ENCODE data around the gene KBTBD4. TPM values are rescaled to one million over a fixed set of nuclear protein-coding genes. Genes with fewer than 3 reads are reported as not detected.

Gene KBTBD4
- total and polyA plus RNA-seq, 2 donors (not counting 1 experiment from before 2014, with no cell fraction given) = 8.6 to 20.3 TPM

GRCh38 chr11:47595029-47595428 is 16.3 kb upstream of the KBTBD4 start:
- H3K9me3 ChIP-seq (ENCODE audit: control extremely low read depth in 1 of 3, control insufficient read depth in 2 of 3, insufficient read depth in 1 of 3, low read length in 2 of 3) = no peaks in the 10 kb centered on the region
- H2AFZ ChIP-seq (ENCODE audit: insufficient read depth, low read depth, low read length, poor library complexity, severe bottlenecking) = no peak overlapping the region
- 87% methylated on average over 7 of the region's 7 CpGs for WGBS (ENCODE audit: insufficient coverage)
- intact Hi-C loops (cut with micrococcal nuclease) = no loop called here
- H3K27ac Mint-ChIP-seq = no peak overlapping the region
- CTCF ChIA-PET = interaction anchor here (1.4 kb wide), 1 partner anchor 10 kb away, joined by 3 read pairs; no protein-coding TSS in a partner anchor
- H3K36me3 ChIP-seq (replicated peaks in 1 of 2; ENCODE audit: control extremely low read depth in 1 of 2, control insufficient read depth in 1 of 2, extremely low read depth in 1 of 2, insufficient read depth in 2 of 2, low read length in 1 of 2) = no peaks in the 10 kb centered on the region
- no peaks in the 10 kb centered on the region for H4K20me1 ChIP-seq (ENCODE audit: control insufficient read depth, insufficient read depth, low read length, poor library complexity, severe bottlenecking)
- H3K4me3 Mint-ChIP-seq = no peak overlapping the region
- peaks cover 15% of the 10 kb centered on the region in 2 donors for H3K4me1 ChIP-seq (ENCODE audit: control insufficient read depth in 2 of 2, insufficient read depth in 2 of 2, low read length in 2 of 2)
- H3K27me3 Mint-ChIP-seq = peaks cover 42% of the 10 kb centered on the region
- H3K4me3 ChIP-seq (ENCODE audit: control extremely low read depth in 1 of 5, extremely low read depth in 1 of 5, insufficient read depth in 1 of 5, low read depth in 2 of 5, low read length in 4 of 5) = no peak overlapping the region
- peaks cover 9% of the 10 kb centered on the region for H3K4me1 Mint-ChIP-seq
- DNase-seq (no peak), ATAC-seq (ENCODE audit: low read depth) (no peak)
- TF ChIP-seq EZH2 (IDR thresholded peaks at IDR 0.05; ENCODE audit: borderline replicate concordance, insufficient read depth, low read depth, low read length, poor library complexity, severe bottlenecking) = no peak
- no peak for TF ChIP-seq CTCF (IDR thresholded peaks at IDR 0.05)
- H3K9ac ChIP-seq (ENCODE audit: low read length) = no peak overlapping the region
- POLR2A ChIA-PET = no interaction called here
- H3K27me3 ChIP-seq (replicated peaks in 1 of 4; ENCODE audit: control extremely low read depth in 1 of 4, control insufficient read depth in 3 of 4, insufficient read depth in 4 of 4, low read length in 3 of 4) = peaks cover 0 to 40% (median 20%) of the 10 kb centered on the region in 4 experiments
- no peaks in the 10 kb centered on the region for H3K79me2 ChIP-seq (ENCODE audit: control insufficient read depth, insufficient read depth, low read length)
- no peaks in the 10 kb centered on the region for H3K9me3 Mint-ChIP-seq (ENCODE audit: insufficient read depth)
- no peak overlapping the region for H3K27ac ChIP-seq (ENCODE audit: low read length in 2 of 2)
- no peak overlapping the region for H3K4me2 ChIP-seq (replicated peaks; ENCODE audit: low read depth, low read length, poor library complexity, severe bottlenecking)

- POLR2A ChIA-PET = interaction anchor here (0.6 kb wide), 1 partner anchor 28 kb away, joined by 4 read pairs; no protein-coding TSS in a partner anchor
- ATAC-seq (ENCODE audit: low read depth) = no peak
- H3K4me3 Mint-ChIP-seq = peak within 1 kb of the TSS; percentile 32
Observed at GRCh38 chr11:47593934-47594855, 15.4 kb upstream of the KBTBD4 start, which contains the start of gene C1QTNF4. TSS of gene C1QTNF4 (minus strand) at chr11:47594411. CDS start at chr11:47590810, 3,601 bp downstream.

More at GRCh38 chr11:47593934-47594855, 15.4 kb upstream of the KBTBD4 start, which contains the start of gene C1QTNF4:
- Histone ChIP-seq H3K27me3 (replicated peaks in 1 of 4; ENCODE audit: control extremely low read depth in 1 of 4, control insufficient read depth in 3 of 4, insufficient read depth in 4 of 4, low read length in 3 of 4) (peaks cover 0 to 40% (median 20%) of the 10 kb centered on the region in 4 experiments), H3K9ac (ENCODE audit: low read length) (peak within 1 kb of the TSS; percentile 11), H3K4me1 (ENCODE audit: control insufficient read depth in 2 of 2, insufficient read depth in 2 of 2, low read length in 2 of 2) (peaks cover 15% of the 10 kb centered on the region in 2 donors), H4K20me1 (ENCODE audit: control insufficient read depth, insufficient read depth, low read length, poor library complexity, severe bottlenecking) (no peaks in the 10 kb centered on the region), H3K79me2 (ENCODE audit: control insufficient read depth, insufficient read depth, low read length) (no peaks in the 10 kb centered on the region), H3K4me3 (ENCODE audit: control extremely low read depth in 1 of 5, extremely low read depth in 1 of 5, insufficient read depth in 1 of 5, low read depth in 2 of 5, low read length in 4 of 5) (peak within 1 kb of the TSS in 1 of 5 experiments; percentile 6), H3K4me2 (replicated peaks; ENCODE audit: low read depth, low read length, poor library complexity, severe bottlenecking) (peak within 1 kb of the TSS; percentile 74), H3K9me3 (ENCODE audit: control extremely low read depth in 1 of 3, control insufficient read depth in 2 of 3, insufficient read depth in 1 of 3, low read length in 2 of 3) (no peaks in the 10 kb centered on the region), H3K36me3 (replicated peaks in 1 of 2; ENCODE audit: control extremely low read depth in 1 of 2, control insufficient read depth in 1 of 2, extremely low read depth in 1 of 2, insufficient read depth in 2 of 2, low read length in 1 of 2) (no peaks in the 10 kb centered on the region), H2AFZ (ENCODE audit: insufficient read depth, low read depth, low read length, poor library complexity, severe bottlenecking) (peak within 1 kb of the TSS; percentile 38), H3K27ac (ENCODE audit: low read length in 2 of 2) (no peak within 1 kb of the TSS)
- Mint-ChIP-seq H3K9me3 (ENCODE audit: insufficient read depth) (no peaks in the 10 kb centered on the region), H3K27me3 (peaks cover 41% of the 10 kb centered on the region), H3K4me1 (peaks cover 9% of the 10 kb centered on the region), H3K27ac (no peak within 1 kb of the TSS)
- DNase-seq = no peak
- TF ChIP-seq CTCF (IDR thresholded peaks at IDR 0.05) (no peak), EZH2 (IDR thresholded peaks at IDR 0.05; ENCODE audit: borderline replicate concordance, insufficient read depth, low read depth, low read length, poor library complexity, severe bottlenecking) (peak; percentile 82)
- CTCF ChIA-PET = interaction anchor here (1.4 kb wide), 1 partner anchor 9 kb away, joined by 3 read pairs; no protein-coding TSS in a partner anchor
- WGBS (ENCODE audit: insufficient coverage) = 8% methylated on average over 39 of the region's 48 CpGs
- intact Hi-C loops (cut with micrococcal nuclease) = no loop called here

Data from B cell (primary cell).